ENCODE measurements around the gene FRMD6.

FRMD6 gene

GRCh38 chr14:51780006-51780692 lies 128.4 kb downstream of the FRMD6 start:
- peak; percentile 72 for DNase-seq (ENCODE audit: low spot score)
